AG09319 (cell line): ENCODE measurements around the gene TTLL5.

ENCODE experiments used
- DNase-seq: peaks from one replicate; pipeline ENCODE4 v3.0.0-alpha.2; 2010; ENCODE audit warnings: low read depth; ENCODE audit errors: extremely low read depth
- CTCF ChIP-seq: IDR thresholded peaks from 2 replicates; pipeline ENCODE4 v1.5.1; 2011; ENCODE audit warnings: low read depth, mild to moderate bottlenecking, inconsistent platforms, low read length, moderate library complexity

Gene TTLL5

GRCh38 chr14:75926431-75927115, 265.5 kb downstream of the TTLL5 start:
- no peak for DNase-seq
- no peak for TF ChIP-seq CTCF

GRCh38 chr14:75927564-75928087, 266.6 kb downstream of the TTLL5 start:
- no peak for DNase-seq
- TF ChIP-seq CTCF: no peak

- no peak for TF ChIP-seq CTCF
- DNase-seq: peak; percentile 12
Measured at GRCh38 chr14:75928690-75929181, 267.7 kb downstream of the TTLL5 start.

GRCh38 chr14:75933712-75934296, 272.8 kb downstream of the TTLL5 start:
- no peak for DNase-seq
- no peak for TF ChIP-seq CTCF

- TF ChIP-seq CTCF: no peak
- no peak for DNase-seq
Measured at GRCh38 chr14:75934998-75935628, 274.1 kb downstream of the TTLL5 start.

GRCh38 chr14:75939200-75939599, 278.2 kb downstream of the TTLL5 start:
- no peak for TF ChIP-seq CTCF
- DNase-seq: no peak

- DNase-seq: no peak
Measured at GRCh38 chr14:75941030-75941429, 280.0 kb downstream of the TTLL5 start.

More at GRCh38 chr14:75941030-75941429, 280.0 kb downstream of the TTLL5 start:
- TF ChIP-seq CTCF: no peak
